Upper lobe of left lung (tissue), 6 donors: ENCODE measurements around the gene DLG4. TPM values are rescaled to one million over a fixed set of nuclear protein-coding genes. Genes with fewer than 3 reads are reported as not detected.

Experiments used
- ATAC-seq, 2 donors: fragments of 200-7000 bp; cut with Tn5 transposase; one replicate each; pipeline ENCODE4 v1.9.1; 2022; ENCODE audit warnings: mild to moderate bottlenecking in 2 of 2, moderate library complexity in 2 of 2; ENCODE audit not compliant: low FRiP score in 2 of 2
- DNase-seq, 2 donors: peaks; one replicate each; pipeline ENCODE4 v3.0.0-alpha.2; 2019 to 2020
- H3K27ac ChIP-seq, 4 donors: fragments of 200-600 bp; sonication (generic); one replicate each; pipeline ENCODE4 v1.5.1; 2016 to 2019
- H3K27me3 ChIP-seq, 4 donors: fragments of 200-600 bp; sonication (generic); one replicate each; pipeline ENCODE4 v1.5.1; 2017 to 2019
- H3K36me3 ChIP-seq, 4 donors: fragments of 200-600 bp; sonication (generic); one replicate each; pipeline ENCODE4 v1.5.1; 2016 to 2019
- H3K4me1 ChIP-seq, 4 donors: fragments of 200-600 bp; sonication (generic); one replicate each; pipeline ENCODE4 v1.5.1; 2018 to 2019
- H3K4me3 ChIP-seq, 4 donors: fragments of 200-600 bp; sonication (generic); one replicate each; pipeline ENCODE4 v1.5.1; 2017 to 2019; ENCODE audit warnings: mild to moderate bottlenecking in 2 of 4, moderate library complexity in 1 of 4
- H3K9me3 ChIP-seq, 4 donors: fragments of 200-600 bp; sonication (generic); one replicate each; pipeline ENCODE4 v1.5.1; 2018 to 2019
- CTCF ChIP-seq, 6 experiments: fragments of 450-650 bp in 4 of 6; fragments of 200-600 bp in 2 of 6; sonication (generic) in 2 of 6; IDR thresholded peaks; one replicate each; pipeline ENCODE4 v1.5.1; 2016 to 2019; ENCODE audit warnings: antibody characterized with exemption in 6 of 6
- EP300 ChIP-seq, 4 donors: sonication (generic); formaldehyde crosslinking; IDR thresholded peaks; one replicate each; pipeline ENCODE4 v1.5.1; 2017; ENCODE audit warnings: antibody characterized with exemption in 4 of 4, control low read depth in 2 of 4
- POLR2A ChIP-seq, 4 donors: fragments of 450-650 bp; IDR thresholded peaks; one replicate each; pipeline ENCODE4 v1.5.1; 2016 to 2017; ENCODE audit warnings: antibody characterized with exemption in 4 of 4, mild to moderate bottlenecking in 2 of 4
- POLR2AphosphoS5 ChIP-seq, 2 donors: sonication (generic); formaldehyde crosslinking; IDR thresholded peaks; one replicate each; pipeline ENCODE4 v1.5.1; 2017; ENCODE audit warnings: antibody characterized with exemption in 2 of 2
- WGBS, 2 donors: methylation state at CpG; one replicate each; pipeline ENCODE4 v1.1.5; 2017 to 2018; 5-methylcytosine and 5-hydroxymethylcytosine counted together
- total RNA-seq, 6 donors: library from RNA; depleted of rRNA in 4 of 6; stranded (reverse); fragments of >200 nt in 4 of 6; gene quantifications; one replicate each; pipeline versions ENCODE4 v1.1.0 to v1.2.1, GENCODE V29; 2016 to 2021
- donor health status: DM: no; HTN: no; CAD: no; lungs with moderate emphysema.
- donor health status: DM: no; HTN: yes; CAD: no; lungs with severe emphysema.

Gene DLG4
- total RNA-seq, 6 donors from 2014 or later = 10.5 to 32.5 (median 19.4) TPM

- Histone ChIP-seq H3K27ac (no peak overlapping the region), H3K9me3 (no peaks in the 10 kb centered on the region), H3K4me3 (no peak overlapping the region), H3K27me3 (no peaks in the 10 kb centered on the region), H3K36me3 (peaks cover 20 to 97% (median 81%) of the 10 kb centered on the region in 4 donors), H3K4me1 (peaks cover 9 to 18% (median 11%) of the 10 kb centered on the region in 4 donors)
- WGBS, 2 donors = 68 to 90% methylated on average over 3 to 21 of the region's 21 CpGs
- peak in 1 of 2 donors; percentile 80 for DNase-seq
- TF ChIP-seq EP300 (IDR thresholded peaks at IDR 0.05) (no peak), POLR2A (IDR thresholded peaks at IDR 0.05) (no peak), CTCF (IDR thresholded peaks at IDR 0.05) (no peak), POLR2AphosphoS5 (IDR thresholded peaks at IDR 0.05) (no peak)
- ATAC-seq = no peak
Measured at GRCh38 chr17:7225711-7226331, 6.2 kb upstream of the DLG4 start.

GRCh38 chr17:7224661-7225111 is 5.0 kb upstream of the DLG4 start:
- DNase-seq = peak in 1 of 2 donors; percentile 53
- WGBS, 2 donors = 60 to 88% methylated on average over 1 to 15 of the region's 15 CpGs
- H3K36me3 ChIP-seq = peaks cover 15 to 88% (median 74%) of the 10 kb centered on the region in 4 donors
- no peaks in the 10 kb centered on the region for H3K9me3 ChIP-seq
- ATAC-seq = no peak
- H3K27me3 ChIP-seq = no peaks in the 10 kb centered on the region
- peaks cover 13 to 23% (median 17%) of the 10 kb centered on the region in 4 donors for H3K4me1 ChIP-seq
- no peak for TF ChIP-seq POLR2AphosphoS5 (IDR thresholded peaks at IDR 0.05)
- TF ChIP-seq EP300 (IDR thresholded peaks at IDR 0.05) = no peak
- no peak for TF ChIP-seq CTCF (IDR thresholded peaks at IDR 0.05)
- TF ChIP-seq POLR2A (IDR thresholded peaks at IDR 0.05) = no peak
- H3K4me3 ChIP-seq = no peak overlapping the region
- no peak overlapping the region for H3K27ac ChIP-seq

GRCh38 chr17:7224110-7224509 is 4.5 kb upstream of the DLG4 start:
- no peak overlapping the region for H3K4me3 ChIP-seq
- no peak for ATAC-seq
- 87% methylated on average over 10 of the region's 10 CpGs; no CpG with 5 or more reads in 1 of the 2 donors for WGBS, 2 donors
- no peaks in the 10 kb centered on the region for H3K27me3 ChIP-seq
- DNase-seq = peak in 1 of 2 donors; percentile 56
- H3K27ac ChIP-seq = no peak overlapping the region
- TF ChIP-seq EP300 (IDR thresholded peaks at IDR 0.05) (no peak), POLR2AphosphoS5 (IDR thresholded peaks at IDR 0.05) (no peak), CTCF (IDR thresholded peaks at IDR 0.05) (no peak), POLR2A (IDR thresholded peaks at IDR 0.05) (no peak)
- H3K4me1 ChIP-seq = peaks cover 16 to 28% (median 21%) of the 10 kb centered on the region in 4 donors
- H3K9me3 ChIP-seq = no peaks in the 10 kb centered on the region
- H3K36me3 ChIP-seq = peaks cover 11 to 82% (median 69%) of the 10 kb centered on the region in 4 donors

- Histone ChIP-seq H3K9me3 (no peaks in the 10 kb centered on the region), H3K4me1 (peaks cover 22 to 35% (median 26%) of the 10 kb centered on the region in 4 donors), H3K27ac (no peak overlapping the region), H3K4me3 (no peak overlapping the region), H3K36me3 (peaks cover 11 to 75% (median 66%) of the 10 kb centered on the region in 4 donors), H3K27me3 (no peaks in the 10 kb centered on the region)
- ATAC-seq (no peak), DNase-seq (no peak)
- no peak for TF ChIP-seq EP300 (IDR thresholded peaks at IDR 0.05)
- TF ChIP-seq CTCF (IDR thresholded peaks at IDR 0.05) = no peak
- TF ChIP-seq POLR2AphosphoS5 (IDR thresholded peaks at IDR 0.05) = no peak
- no peak for TF ChIP-seq POLR2A (IDR thresholded peaks at IDR 0.05)
- 68 to 88% methylated on average over 4 of the region's 4 CpGs for WGBS, 2 donors
Measured at GRCh38 chr17:7223375-7223774, 3.7 kb upstream of the DLG4 start.

- Histone ChIP-seq H3K27ac (no peak overlapping the region), H3K27me3 (no peaks in the 10 kb centered on the region), H3K36me3 (peaks cover 11 to 70% (median 64%) of the 10 kb centered on the region in 4 donors), H3K4me3 (no peak overlapping the region), H3K9me3 (no peaks in the 10 kb centered on the region), H3K4me1 (peaks cover 26 to 39% (median 30%) of the 10 kb centered on the region in 4 donors)
- TF ChIP-seq EP300 (IDR thresholded peaks at IDR 0.05) = no peak
- no peak for TF ChIP-seq CTCF (IDR thresholded peaks at IDR 0.05)
- no peak for TF ChIP-seq POLR2AphosphoS5 (IDR thresholded peaks at IDR 0.05)
- no peak for TF ChIP-seq POLR2A (IDR thresholded peaks at IDR 0.05)
- DNase-seq = no peak
- 53 to 85% methylated on average over 2 to 7 of the region's 7 CpGs for WGBS, 2 donors
- no peak for ATAC-seq
Measured at GRCh38 chr17:7222972-7223292, 3.3 kb upstream of the DLG4 start.
